ENCODE measurements around the gene CCP110. TPM values are rescaled to one million over a fixed set of nuclear protein-coding genes. Genes with fewer than 3 reads are reported as not detected.

Gene CCP110
- total and polyA plus RNA-seq, 2 of the 13 experiments (the other 11 are each of a cell fraction or from before 2014, with no cell fraction given) = 10.0 to 11.1 TPM

GRCh38 chr16:19523559-19524355, at the start of gene CCP110 (continued):
- TF ChIP-seq AGO2 (optimal IDR thresholded peaks at IDR 0.05; ENCODE audit: low read depth, low read length) = peak; percentile 54
- TF ChIP-seq ZNF816 (CRISPR knock-in tag; IDR thresholded peaks at IDR 0.05; ENCODE audit: borderline replicate concordance) = no peak; the same call in 1 of the 2 replicates
- no peak for TF ChIP-seq U2AF2 (IDR thresholded peaks at IDR 0.05; ENCODE audit: low read depth, low read length)
- peak; percentile 53; the same call in 1 of the 2 replicates for TF ChIP-seq IRF1 (CRISPR knock-in tag; IDR thresholded peaks at IDR 0.05; ENCODE audit: low read depth)
- TF ChIP-seq MTF2 (CRISPR knock-in tag; IDR thresholded peaks at IDR 0.05; ENCODE audit: borderline replicate concordance) = no peak
- no peak; the same call in 1 of the 2 replicates for TF ChIP-seq DMAP1 (CRISPR knock-in tag; IDR thresholded peaks at IDR 0.05)
- TF ChIP-seq ZNF253 (CRISPR knock-in tag; IDR thresholded peaks at IDR 0.05; ENCODE audit: borderline replicate concordance) = no peak; the same call in 1 of the 2 replicates
- TF ChIP-seq ZNF335 (CRISPR knock-in tag; IDR thresholded peaks at IDR 0.05) = peak; percentile 95
- peak; percentile 28 for TF ChIP-seq TGIF2 (CRISPR knock-in tag; IDR thresholded peaks at IDR 0.05)
- peak; percentile 89 for TF ChIP-seq ZNF687 (CRISPR knock-in tag; IDR thresholded peaks at IDR 0.05)
- TF ChIP-seq FUBP1 (CRISPR knock-in tag; IDR thresholded peaks at IDR 0.05; ENCODE audit: borderline replicate concordance) = no peak
- TF ChIP-seq CSRNP1 (CRISPR knock-in tag; IDR thresholded peaks at IDR 0.05) = no peak; the same call in 1 of the 2 replicates
- no peak for TF ChIP-seq KDM1A (CRISPR knock-in tag; IDR thresholded peaks at IDR 0.05)
- no peak for TF ChIP-seq ZNF746 (CRISPR knock-in tag; IDR thresholded peaks at IDR 0.05)
- no peak for TF ChIP-seq KDM4B (CRISPR knock-in tag; IDR thresholded peaks at IDR 0.05)
- peak; percentile 72 for TF ChIP-seq TEAD3 (CRISPR knock-in tag; optimal IDR thresholded peaks at IDR 0.05; ENCODE audit: borderline replicate concordance)
- TF ChIP-seq NPAS2 (CRISPR knock-in tag; IDR thresholded peaks at IDR 0.05; ENCODE audit: borderline replicate concordance) = no peak
- no peak for TF ChIP-seq NBN (conservative IDR thresholded peaks at IDR 0.05)
- TF ChIP-seq UBTF (CRISPR knock-in tag; IDR thresholded peaks at IDR 0.05) = peak; percentile 80
